HepG2 (cell line): ENCODE measurements around the gene CDC25C. TPM values are rescaled to one million over a fixed set of nuclear protein-coding genes. Genes with fewer than 3 reads are reported as not detected.

Experiments
- ATF4 ChIP-seq, 2 experiments: fragments of 450-650 bp in 1 of 2; sonication (generic) in 1 of 2; formaldehyde crosslinking; IDR thresholded peaks; 2 replicates each; pipeline versions ENCODE4 v1.5.0 to v1.8.0; 2020 to 2022; ENCODE audit warnings: mild to moderate bottlenecking in 1 of 2, missing genetic modification reagents in 1 of 2
- CREB1 ChIP-seq, 2 experiments: fragments of 450-650 bp in 1 of 2; IDR thresholded peaks; 2 replicates each; pipeline ENCODE4 v1.6.1; 2016 to 2017; ENCODE audit warnings: control low read depth in 1 of 2, mild to moderate bottlenecking in 1 of 2, missing compliant biosample characterization in 1 of 2, missing genetic modification characterization in 1 of 2
- CSRNP2 ChIP-seq: sonication (generic); formaldehyde crosslinking; conservative IDR thresholded peaks from 2 replicates; pipeline ENCODE4 v1.8.0; 2022; ENCODE audit warnings: low read depth, missing genetic modification reagents
- GATAD1 ChIP-seq: IDR thresholded peaks from 2 replicates; pipeline ENCODE4 v1.6.1; 2016; ENCODE audit warnings: missing genetic modification reagents, missing compliant biosample characterization
- HNRNPK ChIP-seq: fragments of 200-400 bp; formaldehyde crosslinking; IDR thresholded peaks from 2 replicates; pipeline ENCODE4 v1.6.1; 2018; ENCODE audit warnings: low read length, low read depth, moderate library complexity, mild to moderate bottlenecking; ENCODE audit not compliant: poor library complexity, severe bottlenecking
- SMAD3 ChIP-seq: sonication (generic); formaldehyde crosslinking; IDR thresholded peaks from 2 replicates; pipeline ENCODE4 v1.4.0; 2020; ENCODE audit warnings: missing genetic modification reagents
- ZFP1 ChIP-seq: IDR thresholded peaks from 2 replicates; pipeline ENCODE4 v1.6.1; 2016
- ZGPAT ChIP-seq: IDR thresholded peaks from 2 replicates; pipeline ENCODE4 v1.6.1; 2016; ENCODE audit warnings: mild to moderate bottlenecking
- ZNF382 ChIP-seq: sonication (generic); formaldehyde crosslinking; IDR thresholded peaks from 2 replicates; pipeline ENCODE4 v1.5.0; 2020; ENCODE audit warnings: missing genetic modification reagents, mild to moderate bottlenecking, borderline replicate concordance
- ZNF407 ChIP-seq: sonication (generic); formaldehyde crosslinking; IDR thresholded peaks from one replicate; pipeline ENCODE4 v1.5.1; 2020; ENCODE audit warnings: mild to moderate bottlenecking, missing genetic modification reagents; ENCODE audit errors: not compliant biosample characterization
- ZNF574 ChIP-seq: sonication (generic); formaldehyde crosslinking; IDR thresholded peaks from 2 replicates; pipeline ENCODE4 v1.4.0; 2020; ENCODE audit warnings: missing genetic modification reagents
- ZNF7 ChIP-seq: IDR thresholded peaks from 2 replicates; pipeline ENCODE4 v1.6.1; 2016; ENCODE audit warnings: missing biosample characterization, missing genetic modification reagents
- polyA plus RNA-seq, 8 experiments: library from polyadenylated mRNA; depleted of rRNA in 3 of 8; stranded (reverse) in 7 of 8; unstranded in 1 of 8; fragments of >200 nt; fragmentation: Illumina TruSeq in 4 of 8; extraction: Trizol in 4 of 8; gene quantifications; 2 replicates each; pipeline versions ENCODE4 v1.2.1 to v1.2.3, GENCODE V29; 2011 to 2016; ENCODE audit warnings: low read depth in 4 of 8, missing spikeins in 1 of 8, mixed read lengths in 1 of 8; ENCODE audit not compliant: insufficient read depth in 1 of 8
- total RNA-seq, 5 experiments: library from RNA; depleted of rRNA; stranded (reverse); fragments of >200 nt; fragmentation: Illumina TruSeq; extraction: Trizol; gene quantifications; 2 replicates each; pipeline ENCODE4 v1.2.3, GENCODE V29; 2016; ENCODE audit warnings: low read depth in 1 of 5

Gene CDC25C
- total and polyA plus RNA-seq, 2 of the 13 experiments (the other 11 are each of a cell fraction or from before 2014, with no cell fraction given): 17.7 to 27.6 TPM

GRCh38 chr5:138271281-138271680 is 60.3 kb downstream of the CDC25C start (continued):
- TF ChIP-seq ZGPAT (CRISPR knock-in tag) (0 out of 2 replicates have a peak, but pooled peaks have one; percentile 17), GATAD1 (CRISPR knock-in tag) (no peak), ZNF574 (no peak), ZNF407 (CRISPR knock-in tag) (no peak), CSRNP2 (no peak), ZNF382 (CRISPR knock-in tag) (no peak), ATF4 (CRISPR knock-in tag; IDR thresholded peaks at IDR 0.05) (no peak), SMAD3 (CRISPR knock-in tag) (no peak), ZNF7 (CRISPR knock-in tag) (no peak), HNRNPK (no peak), ZFP1 (CRISPR knock-in tag) (no peak), CREB1 (IDR thresholded peaks at IDR 0.05) (no peak), CREB1 (CRISPR knock-in tag; IDR thresholded peaks at IDR 0.05) (no peak)
